Epithelial cell of proximal tubule (primary cell): ENCODE results near the gene BASP1. TPM values are rescaled to one million over a fixed set of nuclear protein-coding genes. Genes with fewer than 3 reads are reported as not detected.

Experiments
- DNase-seq: peaks from one replicate; pipeline ENCODE4 v3.0.0-alpha.2; 2011; ENCODE audit warnings: low read depth
- H3K4me3 ChIP-seq: 2 replicates; pipeline ENCODE4 v1.5.1; 2011; ENCODE audit warnings: low read depth, mild to moderate bottlenecking, low read length
- total RNA-seq: library from RNA; depleted of rRNA; stranded (reverse); fragments of >200 nt; gene quantifications from 2 replicates; pipeline ENCODE4 v1.2.3, GENCODE V29; 2015
- TF ChIP-seq, protein P1 (sequence below): conservative IDR thresholded peaks from 2 replicates; pipeline ENCODE4 v1.5.1; 2012; ENCODE audit warnings: low read depth, mild to moderate bottlenecking, low read length

The BASP1 gene
- total RNA-seq, 1 donor from 2014 or later, result 135 TPM

DNA sequence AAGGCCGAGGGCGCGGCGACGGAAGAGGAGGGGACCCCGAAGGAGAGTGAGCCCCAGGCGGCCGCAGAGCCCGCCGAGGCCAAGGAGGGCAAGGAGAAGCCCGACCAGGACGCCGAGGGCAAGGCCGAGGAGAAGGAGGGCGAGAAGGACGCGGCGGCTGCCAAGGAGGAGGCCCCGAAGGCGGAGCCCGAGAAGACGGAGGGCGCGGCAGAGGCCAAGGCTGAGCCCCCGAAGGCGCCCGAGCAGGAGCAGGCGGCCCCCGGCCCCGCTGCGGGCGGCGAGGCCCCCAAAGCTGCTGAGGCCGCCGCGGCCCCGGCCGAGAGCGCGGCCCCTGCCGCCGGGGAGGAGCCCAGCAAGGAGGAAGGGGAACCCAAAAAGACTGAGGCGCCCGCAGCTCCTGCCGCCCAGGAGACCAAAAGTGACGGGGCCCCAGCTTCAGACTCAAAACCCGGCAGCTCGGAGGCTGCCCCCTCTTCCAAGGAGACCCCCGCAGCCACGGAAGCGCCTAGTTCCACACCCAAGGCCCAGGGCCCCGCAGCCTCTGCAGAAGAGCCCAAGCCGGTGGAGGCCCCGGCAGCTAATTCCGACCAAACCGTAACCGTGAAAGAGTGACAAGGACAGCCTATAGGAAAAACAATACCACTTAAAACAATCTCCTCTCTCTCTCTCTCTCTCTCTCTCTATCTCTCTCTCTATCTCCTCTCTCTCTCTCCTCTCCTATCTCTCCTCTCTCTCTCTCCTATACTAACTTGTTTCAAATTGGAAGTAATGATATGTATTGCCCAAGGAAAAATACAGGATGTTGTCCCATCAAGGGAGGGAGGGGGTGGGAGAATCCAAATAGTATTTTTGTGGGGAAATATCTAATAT lies 58.1 kb downstream of the BASP1 start:
- H3K4me3 ChIP-seq, result no peak overlapping the region
- TF ChIP-seq, protein P1, sequence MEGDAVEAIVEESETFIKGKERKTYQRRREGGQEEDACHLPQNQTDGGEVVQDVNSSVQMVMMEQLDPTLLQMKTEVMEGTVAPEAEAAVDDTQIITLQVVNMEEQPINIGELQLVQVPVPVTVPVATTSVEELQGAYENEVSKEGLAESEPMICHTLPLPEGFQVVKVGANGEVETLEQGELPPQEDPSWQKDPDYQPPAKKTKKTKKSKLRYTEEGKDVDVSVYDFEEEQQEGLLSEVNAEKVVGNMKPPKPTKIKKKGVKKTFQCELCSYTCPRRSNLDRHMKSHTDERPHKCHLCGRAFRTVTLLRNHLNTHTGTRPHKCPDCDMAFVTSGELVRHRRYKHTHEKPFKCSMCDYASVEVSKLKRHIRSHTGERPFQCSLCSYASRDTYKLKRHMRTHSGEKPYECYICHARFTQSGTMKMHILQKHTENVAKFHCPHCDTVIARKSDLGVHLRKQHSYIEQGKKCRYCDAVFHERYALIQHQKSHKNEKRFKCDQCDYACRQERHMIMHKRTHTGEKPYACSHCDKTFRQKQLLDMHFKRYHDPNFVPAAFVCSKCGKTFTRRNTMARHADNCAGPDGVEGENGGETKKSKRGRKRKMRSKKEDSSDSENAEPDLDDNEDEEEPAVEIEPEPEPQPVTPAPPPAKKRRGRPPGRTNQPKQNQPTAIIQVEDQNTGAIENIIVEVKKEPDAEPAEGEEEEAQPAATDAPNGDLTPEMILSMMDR, result no peak
- DNase-seq, result no peak

DNA sequence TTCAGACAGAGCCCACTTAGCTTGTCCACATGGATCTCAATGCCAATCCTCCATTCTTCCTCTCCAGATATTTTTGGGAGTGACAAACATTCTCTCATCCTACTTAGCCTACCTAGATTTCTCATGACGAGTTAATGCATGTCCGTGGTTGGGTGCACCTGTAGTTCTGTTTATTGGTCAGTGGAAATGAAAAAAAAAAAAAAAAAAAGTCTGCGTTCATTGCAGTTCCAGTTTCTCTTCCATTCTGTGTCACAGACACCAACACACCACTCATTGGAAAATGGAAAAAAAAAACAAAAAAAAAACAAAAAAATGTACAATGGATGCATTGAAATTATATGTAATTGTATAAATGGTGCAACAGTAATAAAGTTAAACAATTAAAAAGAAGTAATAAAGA lies 59.0 kb downstream of the BASP1 start:
- DNase-seq, result no peak
- no peak overlapping the region for H3K4me3 ChIP-seq
- TF ChIP-seq, protein P1, result no peak

DNA sequence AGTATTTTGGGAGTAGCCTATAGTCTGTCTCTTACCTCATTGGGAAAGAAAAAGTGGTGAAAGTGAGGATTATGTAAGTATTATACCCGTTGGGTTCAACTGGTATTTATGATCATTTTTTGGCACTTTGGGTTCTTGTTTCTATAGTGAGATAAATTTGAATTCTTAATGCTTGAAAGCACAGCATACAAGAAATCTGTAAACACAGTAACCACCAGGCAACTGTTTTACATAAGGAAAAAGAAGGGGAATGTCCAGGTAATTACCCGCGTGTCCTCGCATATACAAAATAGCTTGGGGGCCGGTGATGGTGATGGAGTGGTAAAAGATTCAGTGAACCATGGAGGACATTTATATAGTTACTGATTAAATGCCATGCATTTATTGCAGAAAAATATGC lies 60.5 kb downstream of the BASP1 start:
- no peak for DNase-seq
- TF ChIP-seq, protein P1, result no peak
- H3K4me3 ChIP-seq, result no peak overlapping the region

DNA sequence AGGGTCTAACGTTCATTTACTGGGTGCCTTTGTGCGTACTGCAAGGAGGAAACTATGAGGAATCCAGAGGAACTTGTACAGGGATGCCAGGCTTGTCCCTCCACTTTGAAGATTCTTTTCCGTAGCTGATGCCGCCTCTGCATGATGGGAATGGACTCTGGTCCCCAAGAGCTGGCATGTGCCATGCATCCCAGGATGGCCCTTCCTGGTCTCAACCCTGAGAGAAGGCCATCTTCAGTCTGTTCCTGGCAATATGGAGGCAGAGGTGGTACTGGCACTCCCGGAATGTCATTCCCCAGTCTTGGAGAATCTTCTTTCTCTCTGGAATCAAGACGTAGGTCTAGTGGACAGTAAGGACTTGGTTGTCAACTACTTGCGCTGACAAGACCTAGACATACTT lies 61.5 kb downstream of the BASP1 start:
- TF ChIP-seq, protein P1, result no peak
- DNase-seq, result no peak
- H3K4me3 ChIP-seq, result no peak overlapping the region

DNA sequence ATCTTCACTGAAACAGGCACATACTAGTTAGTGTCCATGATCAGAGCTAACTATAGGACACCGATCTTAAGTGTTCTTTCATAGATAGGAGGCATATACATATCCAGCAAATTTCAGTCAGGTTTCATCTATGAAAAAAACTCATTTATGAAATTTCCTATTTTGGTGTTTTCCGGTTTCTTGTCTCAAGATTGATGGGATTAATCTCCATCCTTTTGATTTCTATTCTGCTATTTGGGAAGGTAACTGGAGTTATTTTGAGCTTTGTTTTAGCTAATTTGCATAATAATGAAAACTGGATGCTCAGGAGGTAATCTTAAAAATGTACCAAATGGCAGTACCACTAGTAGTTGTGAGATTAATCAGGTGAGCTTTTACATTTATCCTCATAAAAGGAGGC lies 62.1 kb downstream of the BASP1 start:
- DNase-seq, result no peak
- TF ChIP-seq, protein P1, result no peak
- H3K4me3 ChIP-seq, result no peak overlapping the region

DNA sequence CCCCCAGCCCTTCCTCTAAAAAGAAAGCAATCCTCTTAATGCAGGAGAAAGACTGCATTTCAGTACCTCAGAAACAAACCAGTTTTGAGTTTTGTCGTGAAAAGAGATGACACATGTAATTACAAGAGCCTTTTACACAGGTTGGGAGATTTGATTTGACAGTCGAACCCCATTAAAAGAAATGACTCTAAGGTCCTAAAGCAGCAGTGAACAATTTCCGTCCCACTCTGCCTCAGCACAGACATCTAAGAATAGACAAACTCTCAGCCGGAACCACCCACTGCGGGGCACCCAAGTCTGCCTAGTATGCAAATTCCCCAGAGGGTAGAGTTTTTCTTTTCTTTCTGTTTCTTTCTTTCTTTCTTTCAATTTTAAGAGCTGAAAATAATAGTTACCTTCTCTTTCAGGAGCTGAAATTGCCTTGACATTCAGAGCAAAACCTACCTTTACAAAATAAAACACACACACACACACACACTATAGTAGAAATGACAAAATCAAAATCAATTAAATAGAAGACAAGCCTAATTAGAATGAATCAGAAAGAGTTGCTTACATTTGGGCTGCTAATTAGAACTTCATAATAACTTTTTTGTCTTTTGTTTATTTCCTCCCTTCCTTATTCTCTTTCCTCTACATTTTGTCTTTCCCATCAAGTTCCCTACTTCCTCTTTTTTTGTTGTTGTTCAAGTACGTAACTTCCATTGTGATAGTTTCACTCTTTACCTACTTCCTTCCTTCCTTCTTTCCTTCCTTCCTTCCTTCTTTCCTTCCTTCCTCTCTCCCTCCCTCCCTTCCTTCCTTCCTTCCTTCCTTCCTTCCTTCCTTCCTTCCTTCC lies 65.1 kb downstream of the BASP1 start:
- TF ChIP-seq, protein P1, result no peak
- no peak overlapping the region for H3K4me3 ChIP-seq
- no peak for DNase-seq
